DND-41 (cell line): Measurements from ENCODE around the gene STON1.

Experiments
- EZH2 ChIP-seq: IDR thresholded peaks from 3 replicates; pipeline ENCODE4 v1.6.1; 2012; ENCODE audit warnings: borderline replicate concordance, low read depth, mild to moderate bottlenecking, moderate library complexity, low read length, inconsistent platforms; ENCODE audit not compliant: severe bottlenecking
- TF ChIP-seq, protein P1 (sequence below): IDR thresholded peaks from 2 replicates; pipeline ENCODE4 v1.5.1; 2012; ENCODE audit warnings: borderline replicate concordance, low read length, moderate library complexity, mild to moderate bottlenecking; ENCODE audit not compliant: poor library complexity, severe bottlenecking; ENCODE audit errors: extremely low read depth

DNA sequence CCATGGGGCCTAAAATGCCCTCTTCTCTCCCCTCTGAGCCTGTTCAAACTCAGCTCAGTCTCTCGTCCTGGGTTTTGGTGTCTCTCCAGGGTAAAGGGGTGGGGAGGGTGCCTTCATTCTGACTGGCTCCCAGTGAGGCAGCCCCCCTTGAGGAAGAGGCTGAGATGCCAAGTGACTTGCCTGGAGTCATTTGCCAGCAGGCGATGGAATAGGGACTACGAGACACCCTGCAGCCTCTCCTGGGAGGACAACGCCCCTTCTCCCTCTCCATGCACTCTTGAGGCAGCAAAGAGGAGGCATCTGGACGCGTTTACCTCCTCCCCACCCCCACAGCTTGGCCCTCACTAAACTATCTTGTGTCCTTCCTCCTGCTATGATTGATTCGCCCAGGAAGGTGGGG, 760 bp upstream of the STON1 start:
- TF ChIP-seq, protein P1, sequence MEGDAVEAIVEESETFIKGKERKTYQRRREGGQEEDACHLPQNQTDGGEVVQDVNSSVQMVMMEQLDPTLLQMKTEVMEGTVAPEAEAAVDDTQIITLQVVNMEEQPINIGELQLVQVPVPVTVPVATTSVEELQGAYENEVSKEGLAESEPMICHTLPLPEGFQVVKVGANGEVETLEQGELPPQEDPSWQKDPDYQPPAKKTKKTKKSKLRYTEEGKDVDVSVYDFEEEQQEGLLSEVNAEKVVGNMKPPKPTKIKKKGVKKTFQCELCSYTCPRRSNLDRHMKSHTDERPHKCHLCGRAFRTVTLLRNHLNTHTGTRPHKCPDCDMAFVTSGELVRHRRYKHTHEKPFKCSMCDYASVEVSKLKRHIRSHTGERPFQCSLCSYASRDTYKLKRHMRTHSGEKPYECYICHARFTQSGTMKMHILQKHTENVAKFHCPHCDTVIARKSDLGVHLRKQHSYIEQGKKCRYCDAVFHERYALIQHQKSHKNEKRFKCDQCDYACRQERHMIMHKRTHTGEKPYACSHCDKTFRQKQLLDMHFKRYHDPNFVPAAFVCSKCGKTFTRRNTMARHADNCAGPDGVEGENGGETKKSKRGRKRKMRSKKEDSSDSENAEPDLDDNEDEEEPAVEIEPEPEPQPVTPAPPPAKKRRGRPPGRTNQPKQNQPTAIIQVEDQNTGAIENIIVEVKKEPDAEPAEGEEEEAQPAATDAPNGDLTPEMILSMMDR, result no peak
- no peak for TF ChIP-seq EZH2
